Measurements from ENCODE around the gene IL31RA.

DNA sequence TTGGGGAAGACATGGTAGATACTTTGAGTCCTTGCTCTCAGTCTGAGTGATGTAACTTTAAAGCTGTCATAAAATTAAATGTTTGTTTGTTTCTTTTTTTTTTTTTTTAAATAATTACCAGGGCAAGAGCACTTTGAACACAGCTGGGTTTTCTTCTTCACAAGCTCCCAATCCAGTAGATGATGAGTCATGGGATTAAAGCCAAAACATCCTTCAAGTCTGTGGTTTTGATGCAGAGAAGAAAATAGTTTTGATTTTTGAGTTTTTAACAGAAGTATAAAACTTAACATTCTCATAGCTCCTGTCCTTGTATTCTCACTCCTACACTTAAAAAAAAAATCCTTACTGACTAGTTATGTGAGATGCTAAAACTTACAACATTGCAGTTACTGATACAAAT lies 34.8 kb upstream of the IL31RA start:
- TF ChIP-seq EZH2 (IDR thresholded peaks at IDR 0.05; ENCODE audit: low read depth, unreplicated experiment) (no peak), EZH2phosphoT487 (IDR thresholded peaks at IDR 0.05; ENCODE audit: unreplicated experiment) (no peak), POLR2AphosphoS5 (IDR thresholded peaks at IDR 0.05; ENCODE audit: low read depth) (no peak), CTCF (conservative IDR thresholded peaks at IDR 0.05; ENCODE audit: low read depth in 2 of 2) (no peak), REST (IDR thresholded peaks at IDR 0.05; ENCODE audit: unreplicated experiment) (no peak), JUNB (IDR thresholded peaks at IDR 0.05; ENCODE audit: unreplicated experiment) (no peak), STAT1 (IDR thresholded peaks at IDR 0.05; ENCODE audit: unreplicated experiment) (no peak)
